ENCODE results near the gene COQ3.

COQ3 gene

DNA sequence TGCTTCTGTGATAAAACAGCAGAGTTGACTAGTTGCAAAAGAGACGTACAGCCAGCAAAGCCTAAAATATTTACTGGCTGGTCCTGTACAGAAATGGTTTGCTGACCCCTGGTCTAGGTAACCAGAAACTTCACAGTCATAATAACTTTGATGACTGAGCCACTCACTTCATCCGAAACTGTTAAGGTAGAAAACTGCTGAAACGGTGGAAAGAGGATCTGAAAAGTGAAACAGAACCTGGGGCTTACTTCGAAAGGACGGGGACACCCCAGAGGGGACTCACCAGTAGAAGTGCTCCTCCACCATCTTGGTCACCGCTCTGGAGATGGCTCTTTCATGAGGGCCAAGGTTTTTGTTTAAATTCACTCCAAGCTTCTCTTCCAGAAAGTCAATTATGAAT, 60.9 kb downstream of the COQ3 start:
- no peak for DNase-seq (ENCODE audit: low read depth)

DNA sequence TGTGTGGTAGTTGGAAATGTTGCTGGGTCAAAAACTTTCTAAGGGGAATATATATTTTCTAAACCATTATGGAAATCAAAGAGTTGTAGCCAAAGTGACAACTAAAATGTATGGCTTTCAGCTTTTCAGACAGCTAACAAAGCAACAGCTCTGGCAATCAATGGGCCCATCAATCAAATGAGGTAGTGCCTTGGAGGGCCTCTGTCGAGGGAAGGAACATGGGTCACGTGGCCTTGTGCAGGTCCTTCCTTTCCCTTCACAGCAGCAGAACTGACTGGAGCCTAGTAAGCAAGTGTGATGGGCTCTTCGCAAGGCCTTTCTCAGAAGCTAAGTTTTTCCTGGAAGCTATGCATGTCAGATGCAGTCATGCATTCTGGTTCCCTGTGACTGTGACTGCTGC, 62.5 kb downstream of the COQ3 start:
- DNase-seq (ENCODE audit: low read depth): no peak

DNA sequence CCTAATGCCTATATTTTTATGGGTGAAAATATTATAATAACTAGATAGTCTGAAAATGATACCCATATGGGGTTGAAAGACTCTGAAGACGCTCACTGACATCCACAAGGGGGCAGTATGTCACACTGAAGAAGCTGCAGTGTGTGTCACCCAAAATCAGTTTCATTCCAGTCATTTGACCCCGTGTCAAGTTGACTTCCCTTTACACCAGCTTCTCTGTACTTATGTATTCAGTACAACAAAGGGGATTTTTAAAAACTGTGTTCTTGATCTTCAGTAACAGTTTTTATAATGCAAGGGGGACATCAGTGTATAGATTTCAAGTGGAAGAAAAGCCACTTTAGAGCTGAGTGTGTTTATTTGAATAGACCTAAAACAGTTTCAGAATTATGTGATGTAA, 63.8 kb downstream of the COQ3 start:
- DNase-seq (ENCODE audit: low read depth): peak; percentile 59

- DNase-seq (ENCODE audit: low read depth): no peak
Measured at GRCh38 chr6:99324996-99325395, 69.0 kb downstream of the COQ3 start.

Data from amniotic epithelial cell (primary cell).